ENCODE data around the gene CD300LG. TPM values are rescaled to one million over a fixed set of nuclear protein-coding genes. Genes with fewer than 3 reads are reported as not detected.

CD300LG gene
- polyA plus RNA-seq, 2 of the 4 experiments (the other 2 are of a cell fraction), result not detected

GRCh38 chr17:43832976-43833829 lies 13.8 kb upstream of the CD300LG start, which contains the start of gene MPP3:
TSS of gene MPP3 (minus strand) at chr17:43833146. CDS start at chr17:43831906, 1,240 bp downstream.
- DNase-seq (ENCODE audit: low read depth in 1 of 2, low spot score in 1 of 2) (peak; percentile 78 to 94), ATAC-seq (peak; percentile 84 to 91), FAIRE-seq (no peak)
- 23% methylated on average over 34 of the region's 87 CpGs for WGBS (ENCODE audit: missing lambda C conversion rate)
- Histone ChIP-seq H3K4me2 (peak within 1 kb of the TSS; percentile 90), H3K9me3 (no peaks in the 10 kb centered on the region), H3K27ac (peak within 1 kb of the TSS; percentile 91 to 98), H3K4me1 (peaks cover 24% of the 10 kb centered on the region), H3K4me3 (peak within 1 kb of the TSS; percentile 80)
- CTCF ChIA-PET, result interaction anchor here (2.1 to 5.9 kb wide), 3 partner anchors 9 to 13 kb away, joined by 10 to 31 read pairs (median 24); partner anchors contain the start of gene CD300LG
- POLR2A ChIA-PET, result no interaction called here
- TF ChIP-seq BHLHE40 (IDR thresholded peaks at IDR 0.05; ENCODE audit: low read depth, low read length), result no peak
- no peak for TF ChIP-seq ESRRA (IDR thresholded peaks at IDR 0.05; ENCODE audit: borderline replicate concordance, low read length)
- TF ChIP-seq ATOH8 (CRISPR knock-in tag; IDR thresholded peaks at IDR 0.05; ENCODE audit: low read depth), result no peak
- TF ChIP-seq RFX5 (IDR thresholded peaks at IDR 0.05), result no peak
- no peak for TF ChIP-seq TFCP2L1 (CRISPR knock-in tag; IDR thresholded peaks at IDR 0.05)
- no peak for TF ChIP-seq CHD2 (IDR thresholded peaks at IDR 0.05; ENCODE audit: low read length, partially characterized antibody)
- no peak for TF ChIP-seq ZSCAN20 (CRISPR knock-in tag; IDR thresholded peaks at IDR 0.05)
- no peak for TF ChIP-seq REST (IDR thresholded peaks at IDR 0.05)
- no peak for TF ChIP-seq TP53 (CRISPR knock-in tag; IDR thresholded peaks at IDR 0.05)
- TF ChIP-seq ZC3H11A (IDR thresholded peaks at IDR 0.05), result no peak
- TF ChIP-seq SREBF2 (IDR thresholded peaks at IDR 0.05), result no peak
- peak in 1 of 2 experiments; percentile 65; a peak in 3 of 5 replicates for TF ChIP-seq JUN (IDR thresholded peaks at IDR 0.05)
- TF ChIP-seq HES2 (IDR thresholded peaks at IDR 0.05), result no peak
- no peak for TF ChIP-seq CBX8 (IDR thresholded peaks at IDR 0.05)
- no peak for TF ChIP-seq FOSB (CRISPR knock-in tag; IDR thresholded peaks at IDR 0.05)
- peak; percentile 68; the same call in 1 of the 2 replicates for TF ChIP-seq PHF8 (IDR thresholded peaks at IDR 0.05; ENCODE audit: borderline replicate concordance, low read depth)
- TF ChIP-seq EHMT2 (IDR thresholded peaks at IDR 0.05; ENCODE audit: low read depth), result no peak
- no peak for TF ChIP-seq RAD21 (conservative IDR thresholded peaks at IDR 0.05 in 1 of 2, IDR thresholded peaks at IDR 0.05 in 1 of 2)
- TF ChIP-seq POLR2AphosphoS2 (conservative IDR thresholded peaks at IDR 0.05; ENCODE audit: low read length), result no peak
- TF ChIP-seq EP300 (IDR thresholded peaks at IDR 0.05), result no peak
- peak; percentile 46; the same call in 1 of the 2 replicates for TF ChIP-seq CHD4 (IDR thresholded peaks at IDR 0.05; ENCODE audit: borderline replicate concordance)
- no peak for TF ChIP-seq SMC3 (IDR thresholded peaks at IDR 0.05)
- TF ChIP-seq RARB (CRISPR knock-in tag; IDR thresholded peaks at IDR 0.05), result no peak
- no peak for TF ChIP-seq PBX3 (IDR thresholded peaks at IDR 0.05)
- TF ChIP-seq NR3C1 (IDR thresholded peaks at IDR 0.05), result no peak
- TF ChIP-seq NPAS2 (CRISPR knock-in tag; IDR thresholded peaks at IDR 0.05; ENCODE audit: borderline replicate concordance), result no peak
- TF ChIP-seq CTCF (IDR thresholded peaks at IDR 0.05), result no peak
- TF ChIP-seq HDAC2 (IDR thresholded peaks at IDR 0.05), result no peak
- TF ChIP-seq JUNB (IDR thresholded peaks at IDR 0.05), result no peak
- TF ChIP-seq RNF2 (IDR thresholded peaks at IDR 0.05; ENCODE audit: borderline replicate concordance, low read depth), result peak; percentile 56; the same call in 1 of the 2 replicates
- no peak for TF ChIP-seq RCOR1 (IDR thresholded peaks at IDR 0.05; ENCODE audit: low read depth, low read length)
- TF ChIP-seq MAX (IDR thresholded peaks at IDR 0.05), result peak; percentile 45; the same call in 1 of the 2 replicates
